GM12891 (cell line): Measurements from ENCODE around the gene STAC2.

Experiments
- POLR2A ChIP-seq: IDR thresholded peaks from 2 replicates; pipeline ENCODE4 v1.6.1; 2011; ENCODE audit warnings: low read depth, low read length, control low read depth
- POLR2AphosphoS5 ChIP-seq: IDR thresholded peaks from 2 replicates; pipeline ENCODE4 v1.6.1; 2011; ENCODE audit warnings: low read depth, low read length, control low read depth
- POU2F2 ChIP-seq: IDR thresholded peaks from 2 replicates; pipeline ENCODE4 v1.6.1; 2011; ENCODE audit warnings: low read depth, mild to moderate bottlenecking, control low read depth, low read length, moderate library complexity
- SPI1 ChIP-seq: IDR thresholded peaks from 2 replicates; pipeline ENCODE4 v1.6.1; 2011; ENCODE audit warnings: low read depth, low read length, control low read depth
- TAF1 ChIP-seq: IDR thresholded peaks from 2 replicates; pipeline ENCODE4 v1.6.1; 2011; ENCODE audit warnings: low read depth, low read length, control low read depth

DNA sequence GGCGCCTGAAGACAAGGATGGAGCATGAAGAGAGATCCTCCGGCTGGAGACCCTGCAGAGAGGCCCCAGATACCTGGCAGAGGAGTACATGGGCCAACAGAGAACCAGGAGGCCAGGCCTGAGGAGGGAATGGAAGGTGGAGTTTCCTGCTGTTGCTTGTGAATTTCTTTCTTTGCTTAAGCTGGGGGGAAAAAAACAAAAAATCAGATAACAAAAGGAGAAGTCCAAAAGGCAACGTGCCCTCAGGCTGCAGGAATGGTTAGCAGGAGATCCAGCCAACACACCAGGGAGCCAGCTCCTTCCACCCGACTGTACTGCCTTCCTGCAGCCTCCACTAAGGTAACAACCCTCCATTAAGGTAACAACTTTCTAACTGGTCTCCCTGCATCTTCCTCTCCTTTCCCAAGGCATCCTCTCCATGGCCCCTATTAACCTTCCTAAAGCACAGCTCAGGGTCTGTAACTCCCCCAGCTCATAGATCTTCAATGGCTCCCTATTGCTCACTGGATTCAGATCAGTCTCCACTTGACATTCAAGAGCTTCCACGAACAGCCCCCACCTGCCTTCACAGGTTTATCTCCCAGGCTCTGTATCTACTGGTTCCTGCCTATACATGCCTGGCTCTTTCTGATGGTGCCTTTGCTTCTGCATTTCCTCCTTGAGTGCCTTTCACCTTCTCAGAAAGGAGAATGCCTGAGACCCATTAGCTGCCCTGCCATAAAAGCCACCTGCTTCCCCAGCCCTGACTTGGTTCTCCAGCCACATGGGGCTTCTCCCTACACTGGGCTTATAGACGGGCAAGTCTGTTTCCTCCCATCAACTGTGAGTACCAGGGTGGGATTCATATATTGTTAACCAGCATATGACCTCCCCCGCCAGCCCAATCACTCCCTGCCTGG lies 59.1 kb downstream of the STAC2 start:
- TF ChIP-seq POLR2A (no peak), POLR2AphosphoS5 (no peak), TAF1 (no peak), POU2F2 (no peak), SPI1 (no peak)
